Stimulated activated CD4-positive, alpha-beta T cell treated with anti-CD3 and anti-CD28 coated beads, TNF-alpha, amount 100 ng/mL, for 24 hours (primary cell): ENCODE results near the gene FMO4.
"Not testable (repeated sequence)": the region's sequence is repeated elsewhere in the genome, so short reads cannot be mapped to it uniquely, and the experiment has no call there.

ENCODE experiments used
- DNase-seq, 3 experiments: peaks; one replicate each; pipeline ENCODE4 v3.0.0-alpha.2; 2020; ENCODE audit warnings: low read depth in 3 of 3

Gene FMO4

DNA sequence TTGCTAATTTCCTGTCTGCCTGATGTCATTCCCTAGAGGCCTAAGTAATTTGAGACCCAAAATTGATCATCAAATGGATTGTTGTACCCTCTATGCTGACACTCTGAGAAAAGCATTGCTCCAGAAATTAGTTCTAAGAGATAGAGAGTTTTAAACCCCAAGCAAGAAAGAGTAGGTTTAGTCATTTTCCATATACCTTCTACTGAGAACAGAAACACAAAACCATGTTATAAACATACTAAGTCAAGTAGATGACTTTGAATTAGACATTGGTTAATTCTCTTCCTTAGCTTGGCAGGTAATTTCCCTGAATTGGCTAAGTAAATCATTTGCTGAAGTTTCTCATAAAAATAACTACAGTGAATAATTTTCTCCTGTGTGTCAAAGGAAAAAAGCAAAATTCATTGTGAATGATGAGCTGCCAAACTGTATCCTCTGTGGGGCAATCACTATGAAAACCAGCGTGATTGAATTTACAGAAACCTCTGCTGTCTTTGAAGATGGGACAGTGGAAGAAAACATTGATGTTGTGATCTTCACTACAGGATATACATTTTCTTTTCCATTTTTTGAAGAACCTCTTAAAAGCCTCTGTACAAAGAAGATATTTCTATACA lies 20.1 kb downstream of the FMO4 start:
- DNase-seq = no peak

DNA sequence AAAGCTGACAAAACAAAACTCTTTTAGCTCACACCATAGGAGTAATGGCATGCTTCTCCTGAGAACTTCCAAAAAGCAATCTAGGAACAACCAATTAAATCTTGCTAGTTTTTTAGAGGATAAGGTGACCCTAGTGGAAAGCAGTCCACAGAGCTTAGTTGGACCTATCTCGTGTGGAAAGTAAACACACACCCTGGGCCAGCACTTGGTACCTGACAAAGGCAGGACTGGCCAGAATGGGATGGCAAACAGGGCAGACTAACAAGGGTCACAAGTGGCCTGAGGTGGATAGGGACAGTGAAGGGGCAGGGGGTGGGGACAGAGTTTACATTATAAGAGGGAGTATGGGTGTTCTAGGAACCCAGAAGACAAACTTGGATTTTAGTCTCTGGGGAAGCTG lies 22.0 kb downstream of the FMO4 start:
- DNase-seq = no peak

DNA sequence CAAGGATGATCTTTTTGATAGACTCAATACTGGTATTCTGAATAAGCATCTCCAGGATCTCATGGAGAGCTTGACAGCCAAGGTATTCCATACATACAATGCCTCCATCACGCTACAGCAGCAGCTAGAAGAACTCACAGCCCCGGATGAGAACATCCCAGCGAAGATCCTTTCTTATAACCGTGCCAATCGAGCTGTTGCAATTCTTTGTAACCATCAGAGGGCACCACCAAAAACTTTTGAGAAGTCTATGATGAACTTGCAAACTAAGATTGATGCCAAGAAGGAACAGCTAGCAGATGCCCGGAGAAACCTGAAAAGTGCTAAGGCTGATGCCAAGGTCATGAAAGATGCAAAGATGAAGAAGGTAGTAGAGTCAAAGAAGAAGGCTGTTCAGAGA lies 25.4 kb downstream of the FMO4 start:
- not testable (repeated sequence) for DNase-seq

DNA sequence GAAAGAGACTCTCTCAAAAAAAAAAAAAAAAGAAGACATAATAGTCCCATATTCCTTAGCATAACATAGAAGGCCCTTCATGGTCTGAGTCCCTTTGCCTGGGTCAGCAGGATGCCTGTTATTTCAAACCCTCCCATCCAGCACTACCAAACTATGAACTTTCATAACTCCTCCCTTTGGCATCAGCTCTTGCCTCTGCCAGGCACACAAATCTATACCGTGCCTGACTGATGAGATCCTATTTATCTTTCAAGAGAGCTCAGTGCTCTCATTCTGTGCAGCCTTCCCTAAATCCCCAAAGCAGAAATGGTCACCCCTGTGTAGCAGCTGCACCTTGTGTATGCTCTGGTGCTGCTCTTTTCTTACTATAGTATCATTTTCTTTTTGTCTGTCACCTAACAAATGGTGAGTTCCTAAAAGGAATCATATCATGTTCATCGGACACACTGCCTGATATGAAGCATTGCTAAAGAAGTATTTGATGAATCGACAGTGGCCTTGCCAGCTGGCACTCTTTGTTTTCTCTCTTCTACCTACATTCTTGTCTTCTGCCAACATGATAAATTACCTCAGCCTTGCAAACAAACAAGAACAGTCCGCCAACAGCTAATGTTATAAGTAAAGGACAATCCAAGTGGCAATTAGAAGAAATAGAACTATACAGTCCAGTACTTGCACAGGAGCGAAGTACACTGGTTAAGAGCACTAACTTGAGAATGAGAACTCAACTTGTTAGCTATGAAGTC lies 29.9 kb downstream of the FMO4 start:
- DNase-seq = no peak

DNA sequence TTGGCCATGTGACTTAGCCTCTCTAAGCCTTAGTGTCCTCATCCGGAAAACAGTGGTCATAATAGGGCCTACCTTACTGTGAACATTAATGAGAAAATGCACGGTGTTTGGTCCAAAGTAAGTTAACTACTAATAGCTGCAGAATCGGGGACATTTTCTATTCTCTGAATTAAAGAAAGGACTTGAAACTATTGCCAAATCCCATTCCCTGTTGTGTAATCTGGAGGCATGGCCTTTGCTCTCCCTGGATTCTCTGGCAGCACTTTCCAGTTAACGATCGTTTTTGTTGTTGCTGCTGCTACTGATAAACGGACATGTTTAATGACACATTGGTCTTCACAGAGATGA lies 30.5 kb downstream of the FMO4 start:
- no peak for DNase-seq

DNA sequence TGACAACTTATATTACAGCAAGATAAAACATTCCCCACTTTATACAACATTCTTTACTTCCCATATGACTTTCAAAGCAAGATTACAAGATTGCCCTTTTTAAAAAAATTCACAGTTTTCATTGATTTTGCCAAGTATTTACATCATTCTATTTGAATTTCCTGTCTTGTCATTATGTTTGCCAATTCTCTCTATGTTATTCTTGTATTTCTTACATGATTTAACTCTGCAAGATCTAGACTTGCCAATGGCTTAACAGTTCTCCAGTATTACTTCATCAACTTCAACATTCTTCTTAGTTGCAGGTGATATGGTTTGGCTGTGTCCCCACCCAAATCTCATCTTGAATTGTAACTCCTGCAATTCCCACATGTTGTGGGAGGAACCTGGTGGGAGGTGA lies 31.6 kb downstream of the FMO4 start:
- DNase-seq = no peak

DNA sequence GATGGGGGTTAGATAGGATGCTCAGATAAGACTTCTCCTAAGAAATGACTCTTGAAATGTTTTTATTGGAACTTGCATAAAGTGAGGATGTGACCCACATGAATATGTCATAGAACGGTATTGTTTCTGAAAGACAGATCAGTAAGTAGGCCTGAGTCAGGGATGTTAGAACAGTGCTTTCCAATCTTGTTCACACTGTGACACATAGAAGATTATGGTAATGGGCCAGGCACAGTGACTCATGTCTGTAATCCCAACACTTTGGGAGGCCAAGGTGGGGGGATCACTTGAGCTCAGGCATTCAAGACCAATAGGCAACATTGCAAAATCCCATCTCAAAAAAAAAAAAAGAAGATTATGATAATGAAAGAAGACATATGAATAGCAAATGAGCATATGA lies 32.9 kb downstream of the FMO4 start:
- no peak for DNase-seq

DNA sequence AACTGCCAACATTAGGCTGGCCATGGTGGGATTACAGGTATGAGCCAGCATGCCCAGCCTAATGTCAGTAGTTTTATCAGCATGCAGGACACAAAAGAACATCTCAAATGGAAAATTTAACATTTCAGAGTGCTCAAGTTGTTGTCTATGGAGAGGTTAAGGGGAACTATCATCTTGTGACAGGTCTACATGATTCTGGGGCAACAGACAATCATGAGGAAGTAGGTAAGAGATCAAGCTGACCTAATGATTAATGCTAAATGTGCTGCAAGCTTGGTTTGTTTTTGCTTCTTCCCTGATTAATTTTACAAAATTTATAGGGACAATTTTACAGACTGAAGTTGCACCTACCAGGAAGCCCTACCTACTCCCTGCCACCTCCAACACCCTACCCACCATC lies 36.6 kb downstream of the FMO4 start:
- no peak for DNase-seq

DNA sequence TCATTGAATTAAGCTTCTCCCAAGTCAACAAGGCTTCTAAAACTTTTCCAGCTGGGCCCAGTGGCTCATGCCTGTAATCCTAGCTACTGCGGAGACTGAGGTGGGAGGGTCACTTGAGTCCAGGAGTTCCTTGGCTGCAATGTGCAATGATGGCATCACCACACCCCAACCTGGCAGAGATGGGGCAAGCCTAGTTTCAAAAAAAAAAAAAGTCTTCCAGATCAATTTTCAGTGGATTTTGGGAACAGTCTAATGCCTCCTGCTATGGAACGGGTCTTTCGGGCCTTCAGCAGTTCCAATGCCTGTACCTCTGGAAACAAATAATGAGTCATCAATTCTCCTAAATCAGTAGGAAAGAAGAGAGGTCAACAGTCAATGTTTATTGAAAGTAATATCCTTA lies 38.0 kb downstream of the FMO4 start:
- no peak for DNase-seq

DNA sequence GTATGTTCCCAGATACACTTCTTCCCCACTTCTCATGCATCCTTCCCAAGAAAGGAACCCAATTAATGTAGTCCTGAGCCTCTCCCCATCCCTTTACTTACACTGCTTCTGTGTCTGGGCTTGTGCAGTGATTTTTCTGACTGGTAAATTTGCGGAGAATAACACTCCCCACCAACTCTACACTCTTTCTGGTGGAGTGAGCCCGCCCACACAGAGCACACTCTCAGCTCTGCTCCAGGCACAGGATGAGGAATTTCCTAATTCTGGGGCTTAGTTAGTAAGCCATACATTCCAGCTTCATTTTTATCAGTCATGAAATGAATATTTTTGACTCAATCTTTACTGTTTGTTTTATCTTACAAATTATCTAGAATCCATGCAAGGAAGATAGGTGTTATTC lies 38.6 kb downstream of the FMO4 start:
- DNase-seq = no peak

DNA sequence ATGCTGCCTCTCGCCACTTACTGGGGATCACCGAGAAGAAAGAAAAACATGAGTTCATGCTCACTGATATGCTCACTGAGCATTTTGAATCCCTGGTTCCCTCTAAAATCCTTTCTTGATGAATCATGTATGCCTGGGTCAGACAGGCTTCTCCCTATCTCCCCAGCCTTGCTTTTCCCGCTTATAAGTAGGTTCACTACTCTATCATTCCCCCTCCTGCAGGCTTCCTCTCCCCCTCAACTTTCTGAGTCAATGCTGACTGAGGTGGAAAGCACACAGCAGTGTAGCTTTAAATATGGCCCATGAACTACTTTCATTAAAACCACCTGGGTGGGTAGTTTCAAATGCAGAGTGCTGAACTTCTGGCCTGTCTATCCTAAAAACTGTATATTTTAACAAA lies 41.7 kb downstream of the FMO4 start:
- DNase-seq = no peak

DNA sequence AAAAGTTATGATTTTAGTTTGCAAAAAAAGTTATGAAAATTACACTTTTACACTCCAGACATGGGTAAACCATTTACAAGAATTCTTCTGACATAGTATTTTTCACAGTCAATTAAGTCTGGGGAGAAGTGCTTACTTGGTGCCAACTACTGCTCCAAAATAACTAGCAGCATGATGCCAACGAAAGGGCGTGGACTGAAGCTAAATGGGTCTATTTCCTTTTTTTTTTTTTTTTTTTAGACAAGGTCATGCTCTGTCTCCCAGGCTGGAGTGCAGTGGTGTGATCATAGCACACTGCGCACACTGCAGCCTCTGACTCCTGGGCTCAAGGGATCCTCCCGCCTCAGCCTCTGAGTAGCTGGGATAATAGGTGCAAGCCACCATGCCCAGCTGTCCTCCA lies 43.2 kb downstream of the FMO4 start:
- DNase-seq = no peak

DNA sequence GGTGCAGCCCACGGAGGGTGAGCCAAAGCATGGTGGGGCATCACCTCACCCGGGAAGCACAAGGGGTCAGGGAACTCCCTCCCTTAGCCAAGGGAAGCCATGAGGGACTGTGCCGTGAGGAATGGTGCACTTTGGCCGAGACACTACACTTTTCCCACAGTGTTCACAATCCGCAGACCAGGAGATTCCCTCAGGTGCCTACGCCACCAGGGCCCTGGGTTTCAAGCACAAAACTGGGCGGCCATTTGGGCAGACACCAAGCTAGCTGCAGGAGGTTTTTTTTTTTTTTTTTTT lies 45.3 kb downstream of the FMO4 start:
- DNase-seq = not testable (repeated sequence)

DNA sequence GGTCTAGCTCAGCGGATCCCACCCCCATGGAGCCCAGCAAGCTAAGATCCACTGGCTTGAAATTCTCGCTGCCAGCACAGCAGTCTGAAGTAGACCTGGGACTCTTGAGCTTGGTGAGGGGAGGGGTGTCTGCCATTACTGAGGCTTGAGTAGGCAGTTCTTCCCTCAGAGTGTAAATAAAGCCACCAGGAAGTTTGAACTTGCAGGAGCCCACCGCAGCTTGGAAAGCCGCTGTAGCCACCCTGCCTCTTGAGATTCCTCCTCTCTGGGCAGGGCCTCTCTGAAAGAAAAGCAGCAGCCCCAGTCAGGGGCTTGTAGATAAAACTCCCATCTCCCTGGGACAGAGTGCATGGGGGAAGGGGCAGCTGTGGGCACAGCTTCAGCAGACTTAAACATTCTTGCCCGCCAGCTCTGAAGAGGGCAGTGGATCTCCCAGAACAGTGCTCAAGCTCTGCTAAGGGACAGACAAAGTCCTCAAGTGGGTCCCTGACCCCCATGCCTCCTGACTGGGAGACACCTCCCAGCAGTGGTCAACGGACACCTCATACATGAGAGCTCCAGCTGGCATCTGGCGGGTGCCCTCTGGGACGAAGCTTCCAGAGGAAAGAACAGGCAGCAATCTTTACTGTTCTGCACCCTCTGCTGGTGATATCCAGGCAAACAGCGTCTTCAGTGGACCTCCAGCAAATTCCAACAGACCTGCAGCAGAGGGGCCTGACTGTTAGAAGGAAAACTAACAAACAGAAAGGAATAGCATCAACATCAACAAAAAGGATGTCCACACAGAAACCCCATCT lies 45.9 kb downstream of the FMO4 start:
- not testable (repeated sequence) for DNase-seq

DNA sequence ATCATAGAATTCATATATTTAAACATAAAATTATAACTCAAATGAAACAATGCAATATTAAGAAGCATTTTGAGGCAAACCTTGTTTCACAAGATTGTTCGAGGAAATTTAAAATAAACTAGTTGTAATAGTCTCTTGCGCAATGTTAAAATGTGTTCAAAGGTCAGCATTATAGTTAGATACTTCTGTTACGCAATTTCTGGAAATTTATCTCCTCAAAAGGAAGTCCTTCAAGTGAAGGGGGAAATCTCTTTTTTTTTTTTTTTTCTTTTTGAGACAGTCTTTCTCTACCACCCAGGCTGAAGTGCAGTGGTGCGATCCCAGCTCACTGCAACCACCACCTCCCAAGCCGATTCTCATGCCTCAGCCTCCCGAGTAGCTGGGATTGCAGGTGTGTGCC lies 52.1 kb downstream of the FMO4 start:
- DNase-seq = no peak

DNA sequence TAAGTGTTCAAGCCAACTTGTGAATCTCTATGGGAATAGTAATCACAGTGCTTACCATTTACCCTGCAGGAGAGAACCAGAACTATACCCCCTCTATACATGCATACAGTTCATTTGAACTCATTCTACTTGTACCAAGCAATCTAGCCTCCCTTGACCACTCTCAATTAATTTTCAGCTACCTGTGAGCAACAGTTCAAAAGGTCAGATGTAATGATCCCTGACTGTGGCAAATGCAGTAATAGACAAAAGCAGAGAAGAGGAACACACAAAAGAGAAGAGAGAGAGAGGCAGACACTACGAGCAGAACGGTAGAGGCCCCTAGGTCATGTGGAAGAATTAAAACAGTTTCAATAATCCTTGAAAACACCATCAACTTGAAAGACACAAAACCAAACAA lies 52.8 kb downstream of the FMO4 start:
- no peak for DNase-seq

DNA sequence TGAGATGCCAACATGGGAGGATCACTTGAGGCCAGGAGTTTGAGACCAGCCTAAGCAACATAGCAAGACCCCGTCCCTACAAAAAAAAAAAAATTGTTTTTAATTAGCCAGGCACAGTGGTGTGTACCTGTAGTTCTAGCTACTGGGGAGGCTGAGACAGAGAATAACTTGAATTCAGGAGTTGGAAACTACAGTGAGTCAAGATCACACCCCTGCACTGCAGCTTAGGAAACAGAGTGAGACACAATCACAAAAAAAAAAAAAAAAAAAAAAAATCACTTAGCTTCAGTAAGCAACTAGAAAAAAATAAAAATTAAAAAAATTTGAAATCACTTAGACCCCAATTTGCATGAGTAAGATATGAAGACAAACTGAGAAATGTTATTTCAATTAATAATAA lies 53.5 kb downstream of the FMO4 start:
- DNase-seq = no peak

DNA sequence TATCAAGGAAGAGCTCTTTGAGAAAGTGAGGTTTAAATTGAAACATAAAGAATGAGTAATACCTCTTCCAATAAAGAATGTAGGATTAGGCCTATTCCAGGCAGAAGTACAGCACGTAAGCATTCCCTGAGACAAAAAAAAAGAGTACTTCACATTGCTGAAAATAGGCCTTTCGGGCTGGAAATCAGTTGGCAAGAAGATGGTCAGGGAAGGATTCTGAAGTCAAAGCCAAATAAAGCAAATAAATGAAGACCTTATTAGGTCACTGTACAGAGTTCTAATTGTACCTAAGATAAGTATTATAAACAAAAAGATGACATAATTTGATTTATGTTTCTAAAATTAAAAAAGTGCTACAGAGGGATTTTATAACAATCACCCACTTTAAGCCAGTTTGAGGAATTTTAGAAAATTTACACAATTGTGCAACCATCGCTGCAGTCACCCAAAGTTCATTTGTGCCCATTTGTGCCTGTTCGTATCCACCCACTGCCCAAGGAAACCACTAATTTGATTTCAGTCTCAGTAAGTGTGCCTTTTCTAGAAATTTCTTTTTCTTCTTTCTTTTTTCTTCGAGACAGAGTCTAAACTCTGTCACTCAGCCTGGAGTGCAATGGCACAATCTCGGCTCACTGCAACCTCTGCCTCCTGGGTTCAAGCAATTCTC lies 58.6 kb downstream of the FMO4 start:
- DNase-seq = no peak

DNA sequence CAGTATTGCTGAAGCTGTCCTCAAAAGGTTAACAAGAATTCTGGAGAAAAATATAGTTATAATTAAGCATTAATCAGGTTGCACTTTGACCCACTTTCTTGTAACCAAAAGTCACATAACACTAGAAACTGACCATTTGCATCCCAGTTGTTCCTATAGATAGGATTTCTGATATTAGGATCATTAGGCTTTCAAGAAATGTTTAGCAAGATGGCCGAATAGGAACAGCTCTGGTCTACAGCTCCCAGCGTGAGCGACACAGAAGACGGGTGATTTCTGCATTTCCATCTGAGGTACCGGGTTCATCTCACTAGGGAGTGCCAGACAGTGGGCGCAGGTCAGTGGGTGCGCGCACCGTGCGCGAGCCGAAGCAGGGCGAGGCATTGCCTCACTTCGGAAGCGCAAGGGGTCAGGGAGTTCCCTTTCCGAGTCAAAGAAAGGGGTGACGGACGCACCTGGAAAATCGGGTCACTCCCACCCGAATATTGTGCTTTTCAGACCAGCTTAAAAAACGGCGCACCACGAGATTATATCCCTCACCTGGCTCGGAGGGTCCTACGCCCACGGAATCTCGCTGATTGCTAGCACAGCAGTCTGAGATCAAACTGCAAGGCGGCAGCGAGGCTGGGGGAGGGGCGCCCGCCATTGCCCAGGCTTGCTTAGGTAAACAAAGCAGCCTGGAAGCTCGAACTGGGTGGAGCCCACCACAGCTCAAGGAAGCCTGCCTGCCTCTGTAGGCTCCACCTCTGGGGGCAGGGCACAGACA lies 59.6 kb downstream of the FMO4 start:
- DNase-seq = not testable (repeated sequence)

DNA sequence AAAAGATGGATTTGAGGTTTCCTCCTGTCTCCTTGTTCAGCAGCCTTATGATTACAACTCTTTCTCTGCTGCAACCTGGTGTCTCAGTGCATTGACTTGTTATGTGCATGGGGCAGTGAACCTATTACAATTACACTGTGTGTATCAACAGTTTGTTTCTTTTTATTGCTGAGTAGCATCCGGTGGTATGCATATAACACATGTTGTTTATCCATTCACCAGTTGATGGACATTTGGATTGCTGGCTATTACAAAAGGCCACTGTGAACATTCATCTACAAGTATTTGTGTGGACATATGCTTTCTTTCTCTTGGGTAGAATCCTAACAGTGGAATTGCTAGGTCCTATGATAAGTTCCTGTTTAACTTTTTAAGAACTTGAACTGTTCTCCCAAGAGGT lies 65.9 kb downstream of the FMO4 start:
- DNase-seq = no peak

DNA sequence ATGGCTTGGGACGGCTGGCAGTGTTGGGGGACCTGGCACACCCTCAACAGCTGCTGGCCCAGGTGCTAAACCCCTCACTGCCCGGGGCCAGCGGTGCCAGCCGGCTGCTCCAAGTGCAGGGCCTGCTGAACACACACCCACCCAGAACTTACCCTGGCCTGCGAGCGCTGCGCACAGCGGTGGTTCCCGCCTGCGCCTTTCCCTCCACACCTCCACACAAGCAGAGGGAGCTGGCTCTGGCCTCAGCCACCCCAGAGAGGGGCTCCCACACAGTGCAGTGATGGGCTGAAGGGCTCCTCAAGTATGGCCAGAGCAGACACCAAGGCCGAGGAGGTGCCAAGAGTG lies 67.9 kb downstream of the FMO4 start:
- no peak for DNase-seq

DNA sequence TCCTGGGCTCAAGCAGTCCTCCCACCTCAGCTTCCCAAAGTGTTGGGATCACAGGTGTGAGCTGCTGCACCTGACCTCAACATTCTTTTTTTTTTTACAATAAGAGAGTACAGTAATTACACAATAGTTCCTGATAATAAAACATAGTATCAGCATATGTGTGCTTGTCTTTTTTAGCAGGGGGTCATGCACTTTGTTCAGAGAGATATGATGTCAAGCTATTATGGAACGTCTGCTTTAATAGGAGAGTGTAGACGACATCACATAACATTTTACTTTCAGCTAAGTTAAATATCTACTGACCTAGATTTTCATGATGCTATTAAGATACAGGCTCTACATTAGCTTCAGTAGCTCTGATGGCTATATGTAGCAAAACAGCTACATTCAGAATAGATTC lies 70.5 kb downstream of the FMO4 start:
- DNase-seq = no peak
